Glutamatergic neuron (in vitro differentiated cells): ENCODE measurements around the gene ZNF23. TPM values are rescaled to one million over a fixed set of nuclear protein-coding genes. Genes with fewer than 3 reads are reported as not detected.

Experiments
- DNase-seq: peaks from one replicate; pipeline ENCODE4 v3.0.0; 2022
- H3K27ac Mint-ChIP-seq: one replicate; pipeline ENCODE4 v1.8.0; 2020; ENCODE audit warnings: mild to moderate bottlenecking, mixed read lengths, inconsistent platforms; ENCODE audit not compliant: unreplicated experiment
- H3K27me3 Mint-ChIP-seq: one replicate; pipeline ENCODE4 v1.8.0; 2020; ENCODE audit warnings: mild to moderate bottlenecking, moderate library complexity, mixed read lengths, inconsistent platforms; ENCODE audit not compliant: unreplicated experiment
- H3K36me3 Mint-ChIP-seq: one replicate; pipeline ENCODE4 v1.8.0; 2020; ENCODE audit warnings: mild to moderate bottlenecking, mixed read lengths, inconsistent platforms; ENCODE audit not compliant: unreplicated experiment
- H3K4me1 Mint-ChIP-seq: one replicate; pipeline ENCODE4 v1.8.0; 2020; ENCODE audit warnings: mild to moderate bottlenecking, low read depth, mixed read lengths, inconsistent platforms; ENCODE audit not compliant: unreplicated experiment
- H3K4me3 Mint-ChIP-seq: one replicate; pipeline ENCODE4 v1.8.0; 2020; ENCODE audit warnings: mild to moderate bottlenecking, mixed read lengths, inconsistent platforms; ENCODE audit not compliant: unreplicated experiment
- H3K9me3 Mint-ChIP-seq: one replicate; pipeline ENCODE4 v1.8.0; 2020; ENCODE audit warnings: mild to moderate bottlenecking, moderate library complexity, mixed read lengths, inconsistent platforms; ENCODE audit not compliant: unreplicated experiment
- total RNA-seq: library from RNA; stranded (reverse); fragmentation: NEBNext Ultra II Directional; extraction: Animal tissue kit (Norgen Biotek cat#: 25700); gene quantifications from one replicate; pipeline ENCODE4 v1.2.1, GENCODE V29; 2021; ENCODE audit not compliant: unreplicated experiment
- TF ChIP-seq, protein P1 (sequence below): fragments of 200-600 bp; sonication (generic); IDR thresholded peaks from one replicate; pipeline ENCODE4 v1.5.0; 2021; ENCODE audit not compliant: partially characterized antibody, unreplicated experiment

ZNF23 gene
- total RNA-seq, 1 donor from 2014 or later: 17.3 TPM

DNA sequence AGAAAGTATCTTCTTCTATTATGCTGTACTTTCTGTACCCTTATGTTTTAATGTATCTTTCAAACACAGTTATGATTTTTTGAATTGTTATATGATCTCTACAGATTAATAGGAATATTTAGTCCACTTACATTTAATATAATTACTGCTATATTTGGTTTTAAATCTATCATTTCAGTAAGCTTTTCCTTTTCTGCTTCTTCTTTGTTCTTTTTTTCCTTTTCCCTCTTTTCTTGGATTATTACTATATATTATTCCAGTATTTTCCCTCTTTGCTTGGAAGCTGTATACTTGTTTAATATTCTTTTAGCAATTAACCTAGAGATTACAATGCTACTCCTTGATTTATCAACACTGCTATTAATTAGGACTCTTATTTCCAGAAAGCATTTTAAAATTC lies 33.7 kb downstream of the ZNF23 start:
- Mint-ChIP-seq H3K4me1 (peaks cover 2% of the 10 kb centered on the region), H3K36me3 (no peaks in the 10 kb centered on the region), H3K9me3 (peaks cover 21% of the 10 kb centered on the region), H3K27ac (no peak overlapping the region), H3K4me3 (no peak overlapping the region), H3K27me3 (peaks cover 25% of the 10 kb centered on the region)
- no peak for DNase-seq
- TF ChIP-seq, protein P1, sequence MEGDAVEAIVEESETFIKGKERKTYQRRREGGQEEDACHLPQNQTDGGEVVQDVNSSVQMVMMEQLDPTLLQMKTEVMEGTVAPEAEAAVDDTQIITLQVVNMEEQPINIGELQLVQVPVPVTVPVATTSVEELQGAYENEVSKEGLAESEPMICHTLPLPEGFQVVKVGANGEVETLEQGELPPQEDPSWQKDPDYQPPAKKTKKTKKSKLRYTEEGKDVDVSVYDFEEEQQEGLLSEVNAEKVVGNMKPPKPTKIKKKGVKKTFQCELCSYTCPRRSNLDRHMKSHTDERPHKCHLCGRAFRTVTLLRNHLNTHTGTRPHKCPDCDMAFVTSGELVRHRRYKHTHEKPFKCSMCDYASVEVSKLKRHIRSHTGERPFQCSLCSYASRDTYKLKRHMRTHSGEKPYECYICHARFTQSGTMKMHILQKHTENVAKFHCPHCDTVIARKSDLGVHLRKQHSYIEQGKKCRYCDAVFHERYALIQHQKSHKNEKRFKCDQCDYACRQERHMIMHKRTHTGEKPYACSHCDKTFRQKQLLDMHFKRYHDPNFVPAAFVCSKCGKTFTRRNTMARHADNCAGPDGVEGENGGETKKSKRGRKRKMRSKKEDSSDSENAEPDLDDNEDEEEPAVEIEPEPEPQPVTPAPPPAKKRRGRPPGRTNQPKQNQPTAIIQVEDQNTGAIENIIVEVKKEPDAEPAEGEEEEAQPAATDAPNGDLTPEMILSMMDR: no peak

DNA sequence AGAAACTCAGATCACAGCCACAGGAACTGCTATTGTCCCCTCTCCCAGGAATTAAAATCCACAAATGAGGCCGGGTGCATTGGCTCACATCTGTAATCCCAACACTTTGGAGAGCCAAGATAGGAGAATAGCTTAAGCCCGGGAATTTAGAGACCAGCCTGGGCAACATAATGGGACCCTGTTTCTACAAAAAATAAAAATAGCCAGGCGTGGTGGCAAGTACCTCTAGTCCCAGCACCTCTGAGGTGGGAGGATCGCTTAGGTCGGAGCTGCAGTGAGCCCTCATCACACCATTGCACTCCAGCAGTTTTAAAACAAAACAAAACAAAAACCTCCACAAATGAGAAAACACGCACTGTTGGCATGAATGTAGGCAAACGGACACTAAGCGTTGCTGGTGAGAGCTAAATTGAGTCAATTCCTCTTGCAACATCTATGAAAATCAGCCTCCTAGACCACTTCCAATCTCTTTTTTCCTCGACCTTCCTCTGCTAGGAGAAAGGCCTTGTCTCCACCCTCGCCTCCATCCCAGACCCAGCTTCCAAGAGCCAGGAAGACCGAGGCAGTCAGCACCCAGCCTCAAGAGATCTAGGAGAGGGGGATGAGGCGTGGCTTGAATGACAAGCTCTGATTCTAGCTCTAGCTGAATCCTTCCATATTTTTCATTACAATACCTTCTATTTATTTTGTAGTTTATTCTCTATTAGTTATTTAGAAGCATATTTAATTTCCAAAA lies 35.0 kb downstream of the ZNF23 start:
- no peak overlapping the region for H3K27ac Mint-ChIP-seq
- TF ChIP-seq, protein P1: no peak
- peaks cover 2% of the 10 kb centered on the region for H3K4me1 Mint-ChIP-seq
- H3K27me3 Mint-ChIP-seq: peaks cover 27% of the 10 kb centered on the region
- H3K9me3 Mint-ChIP-seq: peaks cover 16% of the 10 kb centered on the region
- DNase-seq: peak; percentile 3
- peak overlapping the region; percentile 81 for H3K4me3 Mint-ChIP-seq
- H3K36me3 Mint-ChIP-seq: no peaks in the 10 kb centered on the region

DNA sequence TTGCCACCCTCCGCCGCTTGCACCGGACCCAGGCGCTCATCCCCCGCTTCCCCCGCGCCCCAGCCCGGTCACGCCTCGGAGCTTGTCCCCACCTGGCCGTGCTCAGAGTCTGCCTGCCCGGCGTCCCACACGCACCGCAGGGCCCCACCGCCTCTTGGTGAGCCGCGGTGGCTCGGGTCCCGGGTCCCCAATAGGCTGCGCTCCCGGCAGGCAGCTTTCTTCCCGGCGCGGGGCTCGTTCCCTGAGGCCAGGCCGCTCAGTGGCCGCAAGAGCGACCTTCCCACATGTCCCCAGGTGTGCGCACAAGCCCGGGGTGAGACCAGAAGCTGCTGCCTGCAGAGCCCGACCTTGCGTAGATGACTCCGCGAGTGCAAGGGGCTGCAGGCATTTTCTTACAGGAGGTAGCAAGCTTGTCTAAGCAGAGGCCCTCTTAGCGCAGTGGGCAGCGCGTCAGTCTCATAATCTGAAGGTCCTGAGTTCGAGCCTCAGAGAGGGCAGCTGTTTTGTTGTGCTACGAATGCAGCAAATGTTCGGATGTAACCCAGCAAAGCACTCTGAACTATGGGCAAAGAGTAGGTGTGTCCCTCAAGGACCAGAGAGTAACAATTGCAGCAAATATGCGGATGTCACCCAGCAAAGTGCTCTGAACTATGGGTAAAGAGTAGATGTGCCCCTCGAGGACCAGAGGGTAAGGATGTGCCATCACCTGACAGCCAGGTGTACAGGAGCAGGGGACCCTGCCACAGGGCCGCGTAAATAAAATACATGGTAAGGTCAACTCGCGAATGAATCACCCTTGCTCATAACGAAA lies 35.8 kb downstream of the ZNF23 start:
- peaks cover 16% of the 10 kb centered on the region for H3K9me3 Mint-ChIP-seq
- TF ChIP-seq, protein P1: no peak
- H3K4me1 Mint-ChIP-seq: peaks cover 2% of the 10 kb centered on the region
- H3K4me3 Mint-ChIP-seq: peak overlapping the region; percentile 81
- H3K27ac Mint-ChIP-seq: peak overlapping the region; percentile 82
- peaks cover 27% of the 10 kb centered on the region for H3K27me3 Mint-ChIP-seq
- peak; percentile 76 for DNase-seq
- no peaks in the 10 kb centered on the region for H3K36me3 Mint-ChIP-seq

DNA sequence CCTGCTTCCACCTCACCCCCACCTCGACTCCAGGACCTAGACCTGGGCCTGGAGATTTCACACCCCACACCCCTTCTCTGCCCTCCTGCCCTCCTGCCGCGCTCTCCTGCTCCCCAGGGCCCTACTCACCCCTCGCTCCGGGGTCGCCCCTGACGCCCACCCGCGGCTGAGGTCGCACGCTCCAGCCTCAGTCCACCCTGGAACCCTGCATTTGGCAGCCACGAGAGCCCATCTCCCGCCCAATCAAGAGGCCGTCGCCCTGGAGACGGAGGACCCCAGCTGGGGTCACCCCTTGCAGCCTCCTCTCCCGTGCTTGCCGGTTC lies 36.3 kb downstream of the ZNF23 start:
- Mint-ChIP-seq H3K27ac (no peak overlapping the region), H3K27me3 (peaks cover 27% of the 10 kb centered on the region), H3K36me3 (no peaks in the 10 kb centered on the region), H3K4me1 (peaks cover 2% of the 10 kb centered on the region), H3K4me3 (peak overlapping the region; percentile 81), H3K9me3 (peaks cover 16% of the 10 kb centered on the region)
- TF ChIP-seq, protein P1: no peak
- no peak for DNase-seq

DNA sequence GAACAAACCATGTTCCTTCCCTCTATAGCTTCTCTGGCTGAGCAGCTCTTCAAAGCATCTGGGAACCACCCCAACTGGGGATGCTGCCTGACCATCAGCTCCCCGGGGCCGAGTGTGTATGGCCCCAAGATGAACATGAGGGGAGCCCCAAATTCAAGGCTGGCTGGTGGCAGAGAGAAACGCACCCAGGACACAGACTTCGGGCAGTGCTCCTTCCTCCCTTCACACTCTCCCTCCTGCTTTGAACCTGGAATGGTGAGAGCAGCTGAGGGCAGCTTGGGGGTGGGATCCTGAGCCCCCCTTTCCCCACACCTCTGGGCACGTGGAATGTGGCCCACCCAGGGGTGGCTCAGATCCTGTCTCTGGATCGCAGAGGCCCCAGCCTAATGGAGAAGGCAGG lies 37.4 kb downstream of the ZNF23 start:
- peaks cover 2% of the 10 kb centered on the region for H3K4me1 Mint-ChIP-seq
- TF ChIP-seq, protein P1: no peak
- no peak overlapping the region for H3K27ac Mint-ChIP-seq
- H3K36me3 Mint-ChIP-seq: no peaks in the 10 kb centered on the region
- no peak for DNase-seq
- H3K27me3 Mint-ChIP-seq: peaks cover 25% of the 10 kb centered on the region
- H3K9me3 Mint-ChIP-seq: peaks cover 16% of the 10 kb centered on the region
- no peak overlapping the region for H3K4me3 Mint-ChIP-seq
